SK-N-SH treated with all-trans-retinoic acid at 6 μM for 48 hours (cell line): ENCODE results near the gene SPOCK1.

Experiments used
- ATAC-seq: fragments of 200-7000 bp; cut with Tn5 transposase; 3 replicates; pipeline ENCODE4 v1.9.1; 2020; ENCODE audit warnings: mild to moderate bottlenecking, moderate library complexity
- BACH2 ChIP-seq: fragments of 250-450 bp; sonication (Bioruptor Pico); IDR thresholded peaks from 2 replicates; pipeline ENCODE4 v1.9.0; 2021; ENCODE audit warnings: mild to moderate bottlenecking, borderline replicate concordance
- CSDC2 ChIP-seq: fragments of 250-450 bp; sonication (Bioruptor Pico); IDR thresholded peaks from 2 replicates; pipeline ENCODE4 v1.5.0; 2020; ENCODE audit warnings: mild to moderate bottlenecking, moderate library complexity
- ESRRG ChIP-seq: fragments of 250-450 bp; sonication (Bioruptor Pico); IDR thresholded peaks from 2 replicates; pipeline ENCODE4 v1.6.1; 2021; ENCODE audit warnings: mild to moderate bottlenecking
- GLIS3 ChIP-seq: fragments of 250-450 bp; sonication (Bioruptor Pico); IDR thresholded peaks from 2 replicates; pipeline ENCODE4 v1.5.0; 2020; ENCODE audit warnings: mild to moderate bottlenecking, moderate library complexity
- ISL1 ChIP-seq: fragments of 250-450 bp; sonication (Bioruptor Pico); IDR thresholded peaks from 2 replicates; pipeline ENCODE4 v2.1.2; 2022; ENCODE audit warnings: mild to moderate bottlenecking, moderate library complexity
- PPARA ChIP-seq: fragments of 250-450 bp; sonication (Bioruptor Pico); IDR thresholded peaks from 2 replicates; pipeline ENCODE4 v1.5.0; 2020; ENCODE audit warnings: mild to moderate bottlenecking, borderline replicate concordance
- SNAI2 ChIP-seq: fragments of 250-450 bp; sonication (Bioruptor Pico); IDR thresholded peaks from 2 replicates; pipeline ENCODE4 v1.5.0; 2020; ENCODE audit warnings: mild to moderate bottlenecking, moderate library complexity
- TCF4 ChIP-seq: fragments of 250-450 bp; sonication (Bioruptor Pico); IDR thresholded peaks from 2 replicates; pipeline ENCODE4 v1.8.0; 2021; ENCODE audit warnings: mild to moderate bottlenecking, moderate library complexity, borderline replicate concordance
- TOX ChIP-seq: fragments of 250-450 bp; sonication (Bioruptor Pico); IDR thresholded peaks from 2 replicates; pipeline ENCODE4 v1.8.0; 2021; ENCODE audit warnings: mild to moderate bottlenecking, moderate library complexity, borderline replicate concordance
- ZFP3 ChIP-seq: fragments of 250-450 bp; sonication (Bioruptor Pico); IDR thresholded peaks from 2 replicates; pipeline ENCODE4 v1.5.0; 2020; ENCODE audit warnings: mild to moderate bottlenecking, moderate library complexity
- ZFP30 ChIP-seq: fragments of 450-650 bp; formaldehyde crosslinking; IDR thresholded peaks from 2 replicates; pipeline ENCODE4 v1.5.0; 2022; ENCODE audit warnings: mild to moderate bottlenecking, moderate library complexity
- ZNF8 ChIP-seq: fragments of 450-650 bp; formaldehyde crosslinking; IDR thresholded peaks from 2 replicates; pipeline ENCODE4 v1.5.0; 2020; ENCODE audit warnings: mild to moderate bottlenecking, moderate library complexity
- TF ChIP-seq, protein P1 (sequence below): fragments of 250-450 bp; sonication (Bioruptor Pico); IDR thresholded peaks from 2 replicates; pipeline ENCODE4 v1.5.0; 2020; ENCODE audit warnings: mild to moderate bottlenecking, moderate library complexity
- TF ChIP-seq, protein P2 (sequence below): fragments of 250-450 bp; sonication (Bioruptor Pico); IDR thresholded peaks from 2 replicates; pipeline ENCODE4 v1.5.1; 2020; ENCODE audit warnings: low read depth, mild to moderate bottlenecking, moderate library complexity
- TF ChIP-seq, protein P3 (sequence below): fragments of 250-450 bp; sonication (Bioruptor Pico); IDR thresholded peaks from 2 replicates; pipeline ENCODE4 v1.8.0; 2020; ENCODE audit warnings: mild to moderate bottlenecking, moderate library complexity, borderline replicate concordance
- TF ChIP-seq, protein P4 (sequence below): fragments of 250-450 bp; sonication (Bioruptor Pico); IDR thresholded peaks from 2 replicates; pipeline ENCODE4 v1.8.0; 2021; ENCODE audit warnings: low read depth, mild to moderate bottlenecking, moderate library complexity, borderline replicate concordance

Gene SPOCK1

DNA sequence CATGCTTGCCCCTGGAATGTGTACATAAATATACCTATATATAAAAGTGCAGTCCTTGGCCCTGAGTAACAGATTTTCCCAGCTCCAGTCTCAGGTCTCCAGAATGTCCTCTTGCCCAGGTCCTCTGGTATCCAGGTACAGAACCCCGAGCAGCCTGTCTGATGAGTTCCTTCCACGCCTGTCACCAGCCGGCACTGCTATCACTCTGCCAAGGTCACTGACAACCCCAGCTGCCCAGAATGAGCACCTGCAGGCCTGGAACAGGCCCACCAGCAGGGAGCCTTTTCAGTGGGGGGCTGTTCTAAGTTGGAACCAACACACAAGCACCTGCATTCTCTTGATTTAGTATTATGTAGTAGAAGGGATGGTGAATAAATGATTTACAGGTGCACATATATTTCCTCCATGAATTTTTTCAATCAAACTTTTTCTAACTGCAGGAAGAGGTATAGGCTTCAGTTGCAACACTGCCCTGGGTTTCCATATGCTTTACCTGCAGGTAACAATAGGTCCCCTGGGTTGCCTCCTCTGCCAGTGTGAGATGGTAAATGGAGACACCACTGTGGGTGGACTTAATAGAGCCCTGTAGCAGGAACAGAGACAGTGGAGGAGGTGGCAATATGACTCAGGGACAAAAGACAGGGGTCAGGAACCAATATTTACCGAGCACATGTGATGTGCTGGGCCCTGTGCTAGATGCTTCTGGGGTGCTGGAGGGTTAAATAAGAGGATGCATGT is 291.9 kb downstream of the SPOCK1 start:
- no peak for TF ChIP-seq ISL1 (CRISPR knock-in tag)
- TF ChIP-seq ZFP30 (CRISPR knock-in tag) = no peak
- no peak for ATAC-seq

DNA sequence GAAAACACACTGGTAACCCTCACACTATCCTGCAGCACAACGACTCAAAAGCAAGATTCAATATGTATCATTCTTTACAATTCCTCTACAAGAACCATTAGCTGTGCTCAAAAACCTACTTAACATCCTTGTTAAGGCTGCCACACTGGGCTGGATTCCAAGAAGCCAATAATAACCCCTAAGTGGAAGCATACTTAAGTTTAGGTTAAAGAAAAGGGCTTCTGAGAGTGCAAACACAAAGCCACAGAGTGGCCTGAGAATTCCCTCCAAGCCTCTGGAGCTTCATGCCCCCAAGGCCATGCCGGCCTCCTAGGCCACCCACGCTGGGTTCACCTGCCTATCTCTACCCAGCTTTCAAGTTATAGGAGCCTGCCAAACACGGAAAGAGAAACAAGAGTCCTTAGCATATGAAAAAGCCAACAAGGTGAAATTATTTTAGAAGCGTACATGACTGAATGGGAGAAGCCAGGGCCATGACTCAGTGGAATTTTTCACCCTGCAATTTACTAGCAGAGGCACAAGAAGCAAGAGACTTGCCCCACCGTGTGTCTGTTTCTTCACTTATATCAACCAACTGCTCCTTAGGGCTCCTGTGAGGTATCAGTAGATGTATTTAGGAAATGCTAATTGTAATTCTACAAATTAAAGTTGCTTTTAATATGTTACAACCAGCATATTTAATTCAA is 293.0 kb downstream of the SPOCK1 start:
- no peak for ATAC-seq
- TF ChIP-seq ESRRG (CRISPR knock-in tag) (no peak), SNAI2 (no peak), CSDC2 (CRISPR knock-in tag) (no peak), TCF4 (CRISPR knock-in tag) (no peak)
- TF ChIP-seq, protein P1, sequence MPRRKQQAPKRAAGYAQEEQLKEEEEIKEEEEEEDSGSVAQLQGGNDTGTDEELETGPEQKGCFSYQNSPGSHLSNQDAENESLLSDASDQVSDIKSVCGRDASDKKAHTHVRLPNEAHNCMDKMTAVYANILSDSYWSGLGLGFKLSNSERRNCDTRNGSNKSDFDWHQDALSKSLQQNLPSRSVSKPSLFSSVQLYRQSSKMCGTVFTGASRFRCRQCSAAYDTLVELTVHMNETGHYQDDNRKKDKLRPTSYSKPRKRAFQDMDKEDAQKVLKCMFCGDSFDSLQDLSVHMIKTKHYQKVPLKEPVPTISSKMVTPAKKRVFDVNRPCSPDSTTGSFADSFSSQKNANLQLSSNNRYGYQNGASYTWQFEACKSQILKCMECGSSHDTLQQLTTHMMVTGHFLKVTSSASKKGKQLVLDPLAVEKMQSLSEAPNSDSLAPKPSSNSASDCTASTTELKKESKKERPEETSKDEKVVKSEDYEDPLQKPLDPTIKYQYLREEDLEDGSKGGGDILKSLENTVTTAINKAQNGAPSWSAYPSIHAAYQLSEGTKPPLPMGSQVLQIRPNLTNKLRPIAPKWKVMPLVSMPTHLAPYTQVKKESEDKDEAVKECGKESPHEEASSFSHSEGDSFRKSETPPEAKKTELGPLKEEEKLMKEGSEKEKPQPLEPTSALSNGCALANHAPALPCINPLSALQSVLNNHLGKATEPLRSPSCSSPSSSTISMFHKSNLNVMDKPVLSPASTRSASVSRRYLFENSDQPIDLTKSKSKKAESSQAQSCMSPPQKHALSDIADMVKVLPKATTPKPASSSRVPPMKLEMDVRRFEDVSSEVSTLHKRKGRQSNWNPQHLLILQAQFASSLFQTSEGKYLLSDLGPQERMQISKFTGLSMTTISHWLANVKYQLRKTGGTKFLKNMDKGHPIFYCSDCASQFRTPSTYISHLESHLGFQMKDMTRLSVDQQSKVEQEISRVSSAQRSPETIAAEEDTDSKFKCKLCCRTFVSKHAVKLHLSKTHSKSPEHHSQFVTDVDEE (CRISPR knock-in tag) = no peak

DNA sequence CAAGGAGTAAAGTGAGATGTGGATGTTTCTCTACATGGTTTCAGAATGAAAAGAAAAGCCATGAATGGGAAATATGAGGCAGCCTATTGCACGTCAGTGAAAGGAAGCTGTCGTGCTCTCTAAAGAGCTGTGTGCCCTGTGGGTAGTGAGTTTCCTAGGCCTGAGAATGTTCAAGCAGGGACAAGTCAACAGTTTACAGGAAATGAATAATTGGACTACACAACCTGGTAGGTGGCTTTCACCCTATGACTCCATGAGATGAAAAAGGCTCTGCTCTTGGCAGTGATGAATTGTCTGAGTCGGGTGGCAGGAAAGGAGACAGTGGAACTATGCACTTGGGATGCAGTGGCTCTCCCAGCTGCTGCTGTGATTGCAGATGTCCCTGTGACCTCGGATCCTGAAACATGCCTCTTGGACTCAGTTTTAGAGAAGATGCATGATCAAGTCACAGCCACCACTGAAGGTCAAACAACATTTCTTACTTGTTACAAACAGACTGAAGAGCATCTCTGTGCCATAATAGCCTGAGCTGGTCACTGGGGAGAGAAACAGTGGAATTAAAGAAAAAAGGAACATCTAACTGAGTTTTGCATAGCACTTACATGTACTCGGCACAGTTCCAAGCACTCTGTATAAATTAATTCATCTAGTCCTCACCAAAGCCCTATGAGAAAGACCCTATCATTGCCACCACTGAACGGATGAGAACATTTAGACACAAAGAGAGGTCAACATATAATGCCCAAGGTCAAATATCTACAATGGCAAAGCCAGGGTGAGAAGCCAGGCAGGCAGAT is 293.7 kb downstream of the SPOCK1 start:
- ATAC-seq = no peak
- TF ChIP-seq ZFP3 (CRISPR knock-in tag) (no peak), CSDC2 (CRISPR knock-in tag) (no peak), GLIS3 (CRISPR knock-in tag) (no peak), ISL1 (CRISPR knock-in tag) (no peak), BACH2 (no peak), TCF4 (CRISPR knock-in tag) (no peak), PPARA (no peak), TOX (no peak), ZNF8 (CRISPR knock-in tag) (no peak), ZFP30 (CRISPR knock-in tag) (no peak)
- TF ChIP-seq, protein P2, sequence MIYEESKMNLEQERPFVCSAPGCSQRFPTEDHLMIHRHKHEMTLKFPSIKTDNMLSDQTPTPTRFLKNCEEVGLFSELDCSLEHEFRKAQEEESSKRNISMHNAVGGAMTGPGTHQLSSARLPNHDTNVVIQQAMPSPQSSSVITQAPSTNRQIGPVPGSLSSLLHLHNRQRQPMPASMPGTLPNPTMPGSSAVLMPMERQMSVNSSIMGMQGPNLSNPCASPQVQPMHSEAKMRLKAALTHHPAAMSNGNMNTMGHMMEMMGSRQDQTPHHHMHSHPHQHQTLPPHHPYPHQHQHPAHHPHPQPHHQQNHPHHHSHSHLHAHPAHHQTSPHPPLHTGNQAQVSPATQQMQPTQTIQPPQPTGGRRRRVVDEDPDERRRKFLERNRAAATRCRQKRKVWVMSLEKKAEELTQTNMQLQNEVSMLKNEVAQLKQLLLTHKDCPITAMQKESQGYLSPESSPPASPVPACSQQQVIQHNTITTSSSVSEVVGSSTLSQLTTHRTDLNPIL (CRISPR knock-in tag) = no peak
- TF ChIP-seq, protein P3, sequence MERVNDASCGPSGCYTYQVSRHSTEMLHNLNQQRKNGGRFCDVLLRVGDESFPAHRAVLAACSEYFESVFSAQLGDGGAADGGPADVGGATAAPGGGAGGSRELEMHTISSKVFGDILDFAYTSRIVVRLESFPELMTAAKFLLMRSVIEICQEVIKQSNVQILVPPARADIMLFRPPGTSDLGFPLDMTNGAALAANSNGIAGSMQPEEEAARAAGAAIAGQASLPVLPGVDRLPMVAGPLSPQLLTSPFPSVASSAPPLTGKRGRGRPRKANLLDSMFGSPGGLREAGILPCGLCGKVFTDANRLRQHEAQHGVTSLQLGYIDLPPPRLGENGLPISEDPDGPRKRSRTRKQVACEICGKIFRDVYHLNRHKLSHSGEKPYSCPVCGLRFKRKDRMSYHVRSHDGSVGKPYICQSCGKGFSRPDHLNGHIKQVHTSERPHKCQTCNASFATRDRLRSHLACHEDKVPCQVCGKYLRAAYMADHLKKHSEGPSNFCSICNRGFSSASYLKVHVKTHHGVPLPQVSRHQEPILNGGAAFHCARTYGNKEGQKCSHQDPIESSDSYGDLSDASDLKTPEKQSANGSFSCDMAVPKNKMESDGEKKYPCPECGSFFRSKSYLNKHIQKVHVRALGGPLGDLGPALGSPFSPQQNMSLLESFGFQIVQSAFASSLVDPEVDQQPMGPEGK = no peak
- TF ChIP-seq, protein P4, sequence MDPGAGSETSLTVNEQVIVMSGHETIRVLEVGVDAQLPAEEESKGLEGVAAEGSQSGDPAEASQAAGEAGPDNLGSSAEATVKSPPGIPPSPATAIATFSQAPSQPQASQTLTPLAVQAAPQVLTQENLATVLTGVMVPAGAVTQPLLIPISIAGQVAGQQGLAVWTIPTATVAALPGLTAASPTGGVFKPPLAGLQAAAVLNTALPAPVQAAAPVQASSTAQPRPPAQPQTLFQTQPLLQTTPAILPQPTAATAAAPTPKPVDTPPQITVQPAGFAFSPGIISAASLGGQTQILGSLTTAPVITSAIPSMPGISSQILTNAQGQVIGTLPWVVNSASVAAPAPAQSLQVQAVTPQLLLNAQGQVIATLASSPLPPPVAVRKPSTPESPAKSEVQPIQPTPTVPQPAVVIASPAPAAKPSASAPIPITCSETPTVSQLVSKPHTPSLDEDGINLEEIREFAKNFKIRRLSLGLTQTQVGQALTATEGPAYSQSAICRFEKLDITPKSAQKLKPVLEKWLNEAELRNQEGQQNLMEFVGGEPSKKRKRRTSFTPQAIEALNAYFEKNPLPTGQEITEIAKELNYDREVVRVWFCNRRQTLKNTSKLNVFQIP (CRISPR knock-in tag) = no peak

DNA sequence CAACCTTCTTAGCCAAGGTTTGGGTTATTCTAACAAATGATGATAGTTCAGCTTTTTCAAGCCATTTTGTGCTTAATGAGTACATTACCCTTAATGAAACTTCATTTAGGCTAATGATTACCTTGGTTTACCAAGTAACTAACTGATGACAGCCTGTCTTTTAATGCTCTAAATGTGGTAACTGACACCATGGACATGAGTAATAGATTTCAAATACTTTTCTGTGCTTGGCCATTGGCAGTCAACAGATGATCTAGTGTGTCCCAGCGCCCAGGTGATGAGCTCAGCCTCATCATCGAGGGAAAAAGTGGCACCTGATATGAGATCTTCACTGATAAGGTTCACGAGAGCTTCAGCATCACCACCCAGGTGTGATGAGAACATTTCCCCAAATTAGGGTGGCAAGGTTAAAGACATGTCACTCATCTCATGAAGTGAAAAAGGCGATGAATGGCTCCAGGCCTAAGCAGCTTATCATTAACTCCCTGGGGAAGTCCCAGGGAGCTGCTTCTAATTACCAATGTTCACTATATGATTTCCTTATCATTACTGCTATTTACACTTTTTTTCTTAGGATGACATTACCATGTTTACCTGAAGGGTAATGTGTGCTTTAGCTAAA is 296.0 kb downstream of the SPOCK1 start:
- no peak for ATAC-seq
- TF ChIP-seq, protein P4 (CRISPR knock-in tag) = no peak
- TF ChIP-seq ZNF8 (CRISPR knock-in tag) = no peak
- TF ChIP-seq SNAI2 = no peak
- no peak for TF ChIP-seq PPARA
- TF ChIP-seq BACH2 = no peak
